KOPT-K1 (cell line): Measurements from ENCODE around the gene OR10G7.

ENCODE experiments used
- H3K27ac ChIP-seq: fragments of 200-600 bp; sonication (generic); 2 replicates; pipeline ENCODE4 v1.5.1; 2016; ENCODE audit warnings: antibody characterized with exemption, mild to moderate bottlenecking, low read depth, low read length; ENCODE audit not compliant: poor library complexity, severe bottlenecking
- H3K36me3 ChIP-seq: fragments of 200-600 bp; sonication (generic); 2 replicates; pipeline ENCODE4 v1.5.1; 2017; ENCODE audit warnings: antibody characterized with exemption, mild to moderate bottlenecking, low read length, moderate library complexity; ENCODE audit not compliant: insufficient read depth
- H3K9me3 ChIP-seq: fragments of 200-600 bp; sonication (generic); 2 replicates; pipeline ENCODE4 v1.5.1; 2017; ENCODE audit warnings: antibody characterized with exemption, low read length, mild to moderate bottlenecking; ENCODE audit not compliant: insufficient read depth, poor library complexity, severe bottlenecking

Gene OR10G7

GRCh38 chr11:124041254-124041653, at the start of gene OR10G7:
Gene OR10G7 (minus strand): TSS chr11:124041325. CDS start chr11:124039001, 2,324 bp downstream.
- Histone ChIP-seq H3K9me3 (no peaks in the 10 kb centered on the region), H3K27ac (no peak within 1 kb of the TSS), H3K36me3 (no peaks in the 10 kb centered on the region)

GRCh38 chr11:124085997-124086846, 45.1 kb upstream of the OR10G7 start:
- Histone ChIP-seq H3K9me3 (no peaks in the 10 kb centered on the region), H3K36me3 (no peaks in the 10 kb centered on the region)

GRCh38 chr11:124085583-124085982, 44.5 kb upstream of the OR10G7 start:
- no peak overlapping the region for H3K27ac ChIP-seq
- no peaks in the 10 kb centered on the region for H3K36me3 ChIP-seq
- no peaks in the 10 kb centered on the region for H3K9me3 ChIP-seq

More at GRCh38 chr11:124085997-124086846, 45.1 kb upstream of the OR10G7 start:
- no peak overlapping the region for H3K27ac ChIP-seq

- Histone ChIP-seq H3K36me3 (no peaks in the 10 kb centered on the region), H3K27ac (no peak overlapping the region), H3K9me3 (no peaks in the 10 kb centered on the region)
These were observed 41.2 kb upstream of the OR10G7 start for GRCh38 chr11:124082371-124082770.

- no peaks in the 10 kb centered on the region for H3K36me3 ChIP-seq
- H3K27ac ChIP-seq: no peak overlapping the region
- H3K9me3 ChIP-seq: no peaks in the 10 kb centered on the region
These were observed 40.4 kb upstream of the OR10G7 start for GRCh38 chr11:124081483-124081882.

- Histone ChIP-seq H3K27ac (no peak overlapping the region), H3K9me3 (no peaks in the 10 kb centered on the region)
These were observed 39.3 kb upstream of the OR10G7 start for GRCh38 chr11:124080327-124081001.

GRCh38 chr11:124079631-124080326, 38.7 kb upstream of the OR10G7 start:
- no peaks in the 10 kb centered on the region for H3K9me3 ChIP-seq
- H3K27ac ChIP-seq: no peak overlapping the region
- H3K36me3 ChIP-seq: no peaks in the 10 kb centered on the region

More at GRCh38 chr11:124080327-124081001, 39.3 kb upstream of the OR10G7 start:
- H3K36me3 ChIP-seq: no peaks in the 10 kb centered on the region

GRCh38 chr11:124078591-124078990, 37.5 kb upstream of the OR10G7 start:
- Histone ChIP-seq H3K9me3 (no peaks in the 10 kb centered on the region), H3K27ac (no peak overlapping the region)

GRCh38 chr11:124077266-124077665, 36.1 kb upstream of the OR10G7 start:
- Histone ChIP-seq H3K36me3 (no peaks in the 10 kb centered on the region), H3K9me3 (no peaks in the 10 kb centered on the region), H3K27ac (no peak overlapping the region)

More at GRCh38 chr11:124078591-124078990, 37.5 kb upstream of the OR10G7 start:
- no peaks in the 10 kb centered on the region for H3K36me3 ChIP-seq

GRCh38 chr11:124075841-124076651, 34.9 kb upstream of the OR10G7 start:
- no peak overlapping the region for H3K27ac ChIP-seq
- H3K36me3 ChIP-seq: no peaks in the 10 kb centered on the region
- H3K9me3 ChIP-seq: no peaks in the 10 kb centered on the region

- Histone ChIP-seq H3K27ac (no peak overlapping the region), H3K9me3 (no peaks in the 10 kb centered on the region), H3K36me3 (no peaks in the 10 kb centered on the region)
These were observed 34.3 kb upstream of the OR10G7 start for GRCh38 chr11:124075492-124075840.

- Histone ChIP-seq H3K27ac (no peak overlapping the region), H3K9me3 (no peaks in the 10 kb centered on the region)
These were observed 33.4 kb upstream of the OR10G7 start for GRCh38 chr11:124074554-124074953.

GRCh38 chr11:124072147-124072546, 31.0 kb upstream of the OR10G7 start:
- Histone ChIP-seq H3K36me3 (no peaks in the 10 kb centered on the region), H3K9me3 (no peaks in the 10 kb centered on the region), H3K27ac (no peak overlapping the region)

More at GRCh38 chr11:124074554-124074953, 33.4 kb upstream of the OR10G7 start:
- H3K36me3 ChIP-seq: no peaks in the 10 kb centered on the region

- Histone ChIP-seq H3K27ac (no peak overlapping the region), H3K9me3 (no peaks in the 10 kb centered on the region), H3K36me3 (no peaks in the 10 kb centered on the region)
These were observed 30.5 kb upstream of the OR10G7 start for GRCh38 chr11:124071623-124071948.
